ENCODE data around the gene TOR4A.

Gene TOR4A

DNA sequence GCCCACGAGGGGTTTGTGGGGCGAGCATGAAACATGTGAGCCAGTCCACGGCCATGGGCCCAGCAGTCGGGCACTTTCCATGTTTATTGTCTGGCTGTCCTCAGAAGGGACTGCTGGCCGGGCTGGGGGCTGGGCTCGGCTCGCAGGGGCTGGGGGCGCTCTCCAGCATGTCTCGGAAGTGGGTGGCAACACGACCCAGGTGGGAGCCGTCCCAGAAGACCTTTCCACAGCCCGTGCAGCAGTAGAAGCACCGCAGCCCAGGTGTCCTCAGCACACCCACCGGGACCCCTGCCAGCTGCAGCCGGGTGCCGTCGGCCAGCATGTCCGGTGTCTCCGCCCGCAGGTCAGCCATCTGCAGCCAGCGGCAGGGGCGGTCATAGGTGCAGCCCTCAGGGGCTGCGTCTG, 29.3 kb downstream of the TOR4A start:
- no peak for DNase-seq (ENCODE audit: low spot score)

DNA sequence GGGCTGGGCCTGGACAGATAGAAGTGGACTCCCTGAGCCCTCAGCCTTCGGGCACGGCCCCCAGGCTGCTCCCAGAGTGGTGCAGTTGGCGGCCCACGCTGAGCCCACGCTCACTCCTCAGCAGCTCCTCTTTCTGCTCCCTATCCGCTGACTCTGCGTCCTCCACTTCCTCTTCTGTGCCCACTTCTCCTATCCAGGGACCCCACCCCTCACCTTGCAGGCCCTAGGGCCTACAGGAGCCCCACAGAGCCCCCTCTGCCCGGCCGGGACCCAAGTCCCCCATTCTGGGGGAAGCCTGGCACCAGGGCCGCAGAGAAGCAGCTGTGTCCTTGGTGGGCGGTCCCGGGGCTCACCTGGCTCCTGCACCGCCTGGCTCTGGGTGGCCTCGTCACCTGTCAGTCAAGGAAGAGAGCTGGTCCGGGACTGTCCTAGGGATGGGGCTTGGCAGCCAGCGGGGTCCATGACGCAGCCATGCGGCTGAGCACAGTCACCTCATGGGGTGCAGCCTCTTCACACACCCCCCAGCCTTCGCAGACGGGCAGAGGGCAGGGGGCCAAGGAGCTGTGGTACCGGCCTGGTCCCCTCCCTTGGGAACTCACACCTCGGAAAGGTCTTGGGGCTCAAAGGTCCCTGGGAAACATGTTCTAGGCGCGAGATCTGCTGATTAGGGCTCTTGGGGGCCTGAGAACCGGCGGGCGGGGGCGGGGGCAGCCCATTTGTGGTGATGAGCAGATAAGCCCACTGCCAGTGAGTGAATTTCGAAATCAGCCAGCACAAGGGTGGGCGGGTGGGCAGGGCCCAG, 29.9 kb downstream of the TOR4A start:
- no peak for DNase-seq (ENCODE audit: low spot score)

DNA sequence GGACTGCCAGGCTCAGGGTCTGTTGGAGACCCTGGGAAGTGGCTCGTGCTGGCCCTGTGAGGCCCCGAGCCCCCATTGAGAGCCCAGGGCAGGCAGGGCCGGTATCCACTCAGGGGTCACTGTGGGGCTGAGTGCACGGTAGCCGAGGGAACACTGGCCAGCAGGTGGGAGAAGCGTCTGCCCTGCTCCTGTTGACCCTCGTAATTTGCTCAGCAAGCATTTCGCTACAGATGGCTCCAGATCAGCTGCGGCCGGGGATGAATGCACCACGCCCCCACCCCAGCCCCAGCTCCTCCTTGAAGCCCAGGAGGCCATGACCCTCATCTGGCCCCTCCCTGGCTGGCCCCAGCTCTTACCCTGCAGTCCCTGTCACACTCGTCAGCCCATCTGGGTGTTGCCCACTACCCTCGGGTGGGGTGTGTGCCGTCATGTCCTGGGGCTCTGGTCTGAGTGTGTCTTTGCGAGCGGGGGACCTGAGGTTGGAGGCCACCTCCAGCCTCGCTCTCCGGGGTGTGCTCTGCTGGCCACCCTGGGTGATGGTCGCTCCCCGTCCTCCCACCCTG, 30.6 kb downstream of the TOR4A start:
- no peak for DNase-seq (ENCODE audit: low spot score)

DNA sequence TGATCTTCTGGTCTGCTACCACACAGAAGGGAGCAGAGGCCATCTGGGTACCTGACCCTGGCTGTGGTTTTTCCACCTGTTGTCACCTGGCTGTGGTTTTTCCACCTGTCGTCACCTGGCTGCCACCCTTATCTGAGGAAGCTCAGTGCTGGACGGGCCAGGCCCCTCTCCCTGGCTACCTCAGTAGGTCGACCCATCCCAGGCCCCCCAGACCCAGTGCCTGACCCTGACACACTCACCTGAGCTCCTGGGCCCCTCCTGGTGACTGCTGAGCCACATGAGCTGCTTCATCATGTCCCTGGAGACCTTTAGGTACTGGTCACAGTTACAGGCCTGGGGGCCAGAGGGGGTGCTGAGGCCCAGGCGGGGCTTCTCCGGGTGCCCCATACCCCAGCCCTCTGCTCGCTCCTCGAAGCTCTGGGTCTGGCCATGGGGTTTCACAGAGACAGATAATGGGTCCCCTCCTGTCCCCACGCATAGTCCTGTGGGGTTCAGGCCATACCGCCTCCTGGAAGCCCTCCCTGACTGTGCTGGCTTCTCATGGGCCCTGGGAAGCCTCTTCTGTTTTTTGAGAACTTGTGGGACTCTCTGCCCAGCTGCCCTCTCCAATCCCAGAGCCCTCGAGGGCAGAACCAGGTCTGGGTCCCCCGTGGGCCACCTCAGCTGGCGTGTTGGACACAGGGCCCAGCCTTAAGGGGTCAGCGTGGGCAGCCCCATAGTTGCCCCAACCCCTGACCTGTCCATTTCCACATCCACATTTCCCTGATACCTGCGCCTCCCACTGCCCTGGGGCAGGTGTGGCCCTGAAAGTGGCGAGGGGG, 32.1 kb downstream of the TOR4A start:
- no peak for DNase-seq (ENCODE audit: low spot score)

DNA sequence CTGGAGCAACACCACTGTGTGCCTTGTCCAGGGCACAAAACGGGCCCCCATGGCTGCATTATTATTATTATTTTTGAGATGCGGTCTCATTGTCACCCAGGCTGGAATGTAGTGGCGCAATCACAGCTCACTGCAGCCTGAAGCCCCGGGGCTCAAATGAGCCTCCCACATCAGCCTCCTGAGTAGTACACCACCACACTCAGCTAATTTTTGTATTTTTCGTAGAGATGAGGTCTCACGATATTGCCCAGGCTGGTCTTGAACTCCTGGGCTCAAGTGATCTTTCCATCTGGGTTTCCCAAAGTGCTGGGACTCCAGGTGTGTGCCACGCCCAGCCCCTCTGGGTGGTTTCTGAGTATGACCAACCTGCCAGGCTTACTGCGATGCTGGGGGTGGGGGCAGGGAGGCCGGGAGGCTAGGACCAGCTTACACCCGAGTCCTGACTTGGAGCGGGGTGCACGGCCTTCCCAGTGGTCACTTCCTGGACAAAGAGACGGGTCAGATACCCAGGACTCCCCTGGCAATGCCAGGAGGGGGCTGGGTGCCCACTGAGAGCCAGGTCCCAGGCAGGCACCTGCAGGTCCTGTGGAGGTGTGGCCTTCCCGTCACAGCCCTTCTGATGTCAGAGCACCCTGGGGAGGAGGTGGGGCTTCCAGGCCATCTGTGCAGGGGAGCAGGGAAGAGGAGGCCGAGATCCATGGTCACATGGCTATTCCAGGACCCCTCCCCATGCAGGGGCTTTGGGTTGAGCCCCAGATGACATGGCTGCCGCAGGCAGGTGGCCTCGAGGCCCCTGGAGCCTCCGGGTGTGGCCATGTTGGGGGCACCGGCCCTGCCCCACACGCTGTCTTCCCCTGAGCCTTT, 32.9 kb downstream of the TOR4A start:
- no peak for DNase-seq (ENCODE audit: low spot score)

DNA sequence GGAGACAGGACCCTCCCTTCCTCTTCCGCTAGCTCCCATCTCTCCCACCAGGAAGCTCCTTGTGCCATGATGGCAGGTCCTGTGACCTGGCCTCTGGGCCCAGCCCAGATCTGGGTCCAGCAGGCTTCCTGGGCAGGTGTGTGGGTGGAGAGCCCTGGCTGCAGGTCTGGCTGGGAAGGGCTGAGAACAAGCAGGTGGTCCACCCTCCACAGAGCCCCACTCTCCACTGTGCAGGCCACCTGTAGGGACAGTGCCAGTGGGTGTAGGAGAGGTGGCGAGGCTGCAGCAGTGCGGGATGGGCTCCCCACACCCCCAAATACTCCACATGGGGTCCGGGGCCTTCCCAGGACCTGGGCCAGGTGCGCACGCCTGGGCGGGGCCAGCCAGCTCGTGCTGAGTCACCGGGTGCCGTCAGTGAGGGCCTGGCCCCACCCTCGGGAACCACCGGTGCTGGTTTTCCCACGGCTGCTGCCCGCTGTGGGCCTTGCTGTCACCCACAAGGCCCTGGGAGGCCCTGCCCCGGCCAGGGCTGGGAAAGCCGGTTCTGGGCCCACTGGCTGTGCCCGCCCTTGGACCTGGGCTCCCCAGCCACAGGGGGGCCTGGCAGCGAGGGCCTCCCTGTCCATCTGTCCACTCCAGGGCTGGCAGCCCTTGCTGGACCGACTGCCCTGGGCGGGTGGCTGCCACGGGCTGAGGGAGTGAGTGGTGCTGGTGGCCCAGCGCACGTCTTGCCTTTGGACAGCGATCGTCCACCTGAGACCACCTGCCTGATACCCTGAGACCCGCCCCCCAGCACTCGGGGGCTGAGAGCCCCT, 33.9 kb downstream of the TOR4A start:
- DNase-seq (ENCODE audit: low spot score): peak; percentile 88

DNA sequence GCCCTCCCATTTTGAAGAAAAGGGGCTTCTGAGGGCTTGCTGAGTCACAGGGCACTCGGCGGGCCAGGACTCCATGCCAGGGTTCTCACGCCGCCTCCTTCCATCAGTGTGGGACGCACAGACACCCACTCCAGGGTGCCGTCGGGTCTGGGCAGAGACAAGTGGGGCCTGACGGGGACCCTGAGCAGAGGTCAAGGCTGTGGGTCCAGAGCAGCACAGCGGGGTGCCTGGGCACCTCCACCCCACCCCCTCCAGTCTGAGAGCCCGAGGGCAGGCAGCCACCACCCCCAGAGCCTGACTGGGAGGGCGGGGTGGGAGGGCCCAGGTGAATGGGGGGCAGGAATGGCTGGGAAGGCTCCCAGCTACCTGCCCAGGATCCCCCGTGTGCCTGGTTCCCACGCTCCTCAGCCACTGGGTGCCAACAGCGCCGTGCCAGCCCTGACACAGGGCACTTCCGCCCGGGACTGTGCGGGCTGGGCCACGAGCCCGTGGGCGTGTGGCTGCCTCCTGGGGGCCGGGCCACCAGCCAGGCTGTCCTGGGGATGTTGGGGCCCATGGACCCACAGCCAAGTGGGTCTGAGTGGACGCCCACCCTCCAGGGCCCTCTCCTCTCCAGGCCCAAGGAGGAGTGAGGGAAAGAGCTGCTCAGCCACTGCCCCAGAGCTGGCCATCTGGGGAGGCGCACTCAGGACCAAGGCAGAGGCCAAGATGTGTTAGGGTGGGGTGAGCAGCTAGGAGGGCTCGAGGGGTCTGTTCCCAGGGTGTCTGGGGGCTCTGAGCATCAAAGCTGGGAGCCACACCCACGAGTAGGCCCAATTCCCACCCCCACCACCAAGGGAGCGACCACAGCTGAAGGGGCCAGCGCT, 34.7 kb downstream of the TOR4A start:
- DNase-seq (ENCODE audit: low spot score): no peak

DNA sequence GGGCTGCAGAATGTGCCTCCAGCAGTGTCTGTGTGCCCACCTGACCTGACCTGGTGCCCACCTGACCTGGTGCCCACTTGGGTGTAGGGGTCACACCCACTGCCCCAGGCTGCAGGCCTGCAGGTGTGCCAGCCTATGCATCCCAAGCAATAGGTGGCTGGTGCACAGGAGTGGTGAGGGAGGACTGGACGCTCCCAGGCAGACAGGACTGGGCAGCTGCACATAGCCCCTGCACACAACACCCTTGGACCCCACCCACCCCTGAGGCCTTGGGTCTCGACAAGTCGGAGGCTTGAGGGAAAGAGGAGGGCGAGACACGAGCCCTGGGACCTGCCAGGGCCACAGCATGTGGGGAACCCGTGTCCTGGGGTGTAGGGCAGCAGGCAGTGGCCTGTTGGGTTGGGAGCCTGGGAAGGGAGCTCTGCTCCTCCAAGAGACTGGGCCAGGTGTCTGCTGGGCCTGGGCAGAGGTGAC, 35.4 kb downstream of the TOR4A start:
- no peak for DNase-seq (ENCODE audit: low spot score)

DNA sequence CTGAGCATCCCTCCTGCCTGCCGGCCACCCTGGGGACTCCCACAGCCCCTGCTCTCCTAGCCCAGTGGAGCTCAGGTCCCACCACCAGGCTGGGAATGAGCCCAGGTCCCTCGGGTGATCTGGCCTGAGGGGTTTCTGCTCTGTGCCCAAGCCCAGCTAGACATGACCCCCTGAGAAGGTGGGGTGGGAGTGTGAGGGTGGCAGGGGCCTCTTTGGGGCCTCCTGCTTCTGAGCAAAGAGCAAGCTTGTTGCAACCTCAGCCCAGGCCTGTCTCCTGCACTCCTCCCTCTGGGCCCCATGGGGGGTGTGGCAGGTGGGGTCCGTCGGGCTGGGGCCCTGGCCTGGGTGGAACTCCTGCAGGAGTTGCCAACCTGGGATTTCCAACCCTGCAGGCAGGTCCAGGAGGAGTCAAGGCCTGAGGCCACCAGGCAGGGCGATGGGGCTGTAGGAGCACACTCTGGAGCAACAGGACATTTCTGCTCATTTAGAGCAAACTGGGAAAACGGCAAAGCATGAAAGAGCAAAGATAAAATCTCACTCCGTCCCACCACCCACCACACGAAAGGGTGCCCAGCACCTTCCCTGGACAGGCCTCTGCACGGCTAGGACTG, 35.9 kb downstream of the TOR4A start:
- DNase-seq (ENCODE audit: low spot score): no peak

DNA sequence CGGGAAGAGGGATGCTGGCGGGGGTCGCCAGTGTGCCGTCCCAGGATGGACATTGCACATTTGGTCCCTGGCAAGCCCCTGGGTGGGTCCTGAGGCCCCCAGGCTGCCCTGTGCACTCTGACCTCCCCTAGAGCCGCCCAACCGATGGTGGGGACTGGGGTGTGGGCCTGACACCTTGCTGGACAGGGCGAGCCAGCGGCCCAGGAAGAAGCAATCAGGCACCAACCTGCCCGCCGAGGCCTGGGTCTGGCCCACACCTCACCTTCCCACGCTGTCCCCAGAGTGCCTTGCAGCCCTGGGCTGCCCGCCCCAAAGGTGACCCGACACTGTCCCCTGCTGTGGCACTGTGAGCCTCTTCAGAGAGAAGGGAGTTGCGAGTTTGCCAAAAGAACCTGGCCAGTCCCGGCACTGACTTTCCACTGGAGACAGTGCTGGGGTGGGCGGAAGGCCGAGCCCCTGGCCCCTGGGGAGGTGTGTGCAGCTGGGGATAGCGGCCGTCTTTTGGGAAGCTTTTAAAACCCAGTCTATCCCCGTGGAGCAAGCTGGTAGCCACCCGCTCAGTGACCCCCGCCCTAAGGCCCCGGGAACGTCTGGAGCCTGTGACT, 36.5 kb downstream of the TOR4A start:
- no peak for DNase-seq (ENCODE audit: low spot score)

DNA sequence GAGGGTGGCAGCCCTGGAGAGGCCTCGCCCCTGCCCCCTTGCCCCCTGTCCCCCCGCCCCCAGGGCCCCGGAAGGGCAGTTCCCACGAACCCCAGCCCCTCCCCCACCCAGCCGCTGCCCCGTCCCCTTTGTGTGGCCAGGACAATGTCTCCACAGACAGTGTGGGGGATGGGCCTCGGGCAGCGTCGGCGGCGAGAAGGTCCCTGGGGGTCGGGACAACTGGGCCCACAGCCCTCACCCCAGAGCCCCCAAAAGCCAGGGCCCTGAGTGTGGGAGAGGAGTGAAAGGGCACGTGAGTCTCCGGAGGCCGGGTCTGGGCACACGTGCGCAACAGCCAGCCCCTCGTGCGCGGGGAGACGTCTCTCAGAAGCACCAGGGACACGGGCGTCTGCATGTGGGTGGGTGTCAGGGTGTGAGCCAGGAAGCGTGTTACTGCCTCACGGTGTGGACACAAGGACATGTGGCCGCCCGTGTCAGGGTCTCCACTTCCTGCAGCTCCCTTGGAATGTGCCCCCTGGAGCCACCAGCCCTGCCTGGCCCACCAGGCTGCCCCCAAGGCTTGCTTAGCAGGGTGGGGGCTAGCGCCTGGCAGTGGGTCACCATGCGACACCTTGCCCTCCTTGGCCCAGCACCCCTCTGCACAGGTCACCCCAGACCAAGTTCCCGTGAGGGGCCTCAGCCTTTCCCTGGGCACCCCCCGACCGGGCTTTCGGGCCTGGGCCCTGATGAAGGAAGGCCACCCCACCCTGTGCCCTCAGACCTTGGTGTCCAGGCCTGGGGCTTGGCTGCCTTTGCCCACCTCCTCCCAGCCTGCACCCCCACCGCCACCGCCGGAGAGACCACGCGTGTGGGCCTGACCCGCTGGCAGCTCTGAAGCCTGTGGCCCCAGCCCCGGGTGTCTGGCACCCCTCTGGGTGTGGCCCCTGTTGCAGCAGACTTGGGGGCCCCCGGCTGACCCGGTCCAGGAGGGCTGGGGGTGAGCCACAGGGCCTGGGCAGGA, 37.3 kb downstream of the TOR4A start:
- DNase-seq (ENCODE audit: low spot score): no peak

DNA sequence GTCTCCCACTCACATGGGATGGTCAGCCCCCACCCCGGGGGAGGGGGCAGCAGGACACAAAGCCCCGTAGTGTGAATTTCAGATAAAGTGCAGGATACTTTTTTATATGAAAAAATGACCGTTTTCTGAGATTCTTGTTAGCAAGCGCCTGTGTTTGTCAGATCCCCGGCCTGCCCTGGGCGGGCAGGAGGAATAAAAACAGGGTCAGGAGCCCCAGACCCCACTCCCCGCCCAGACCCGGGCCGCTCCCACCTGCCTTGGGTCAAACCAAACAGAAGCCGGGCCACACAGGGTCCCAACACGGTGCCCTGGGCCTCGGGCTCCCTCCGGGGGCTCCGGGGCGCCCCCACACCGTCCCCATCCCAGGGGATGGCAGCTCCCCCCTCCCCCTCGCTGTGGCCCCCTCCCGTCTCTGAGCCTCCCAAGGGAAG, 38.1 kb downstream of the TOR4A start:
- DNase-seq (ENCODE audit: low spot score): no peak

DNA sequence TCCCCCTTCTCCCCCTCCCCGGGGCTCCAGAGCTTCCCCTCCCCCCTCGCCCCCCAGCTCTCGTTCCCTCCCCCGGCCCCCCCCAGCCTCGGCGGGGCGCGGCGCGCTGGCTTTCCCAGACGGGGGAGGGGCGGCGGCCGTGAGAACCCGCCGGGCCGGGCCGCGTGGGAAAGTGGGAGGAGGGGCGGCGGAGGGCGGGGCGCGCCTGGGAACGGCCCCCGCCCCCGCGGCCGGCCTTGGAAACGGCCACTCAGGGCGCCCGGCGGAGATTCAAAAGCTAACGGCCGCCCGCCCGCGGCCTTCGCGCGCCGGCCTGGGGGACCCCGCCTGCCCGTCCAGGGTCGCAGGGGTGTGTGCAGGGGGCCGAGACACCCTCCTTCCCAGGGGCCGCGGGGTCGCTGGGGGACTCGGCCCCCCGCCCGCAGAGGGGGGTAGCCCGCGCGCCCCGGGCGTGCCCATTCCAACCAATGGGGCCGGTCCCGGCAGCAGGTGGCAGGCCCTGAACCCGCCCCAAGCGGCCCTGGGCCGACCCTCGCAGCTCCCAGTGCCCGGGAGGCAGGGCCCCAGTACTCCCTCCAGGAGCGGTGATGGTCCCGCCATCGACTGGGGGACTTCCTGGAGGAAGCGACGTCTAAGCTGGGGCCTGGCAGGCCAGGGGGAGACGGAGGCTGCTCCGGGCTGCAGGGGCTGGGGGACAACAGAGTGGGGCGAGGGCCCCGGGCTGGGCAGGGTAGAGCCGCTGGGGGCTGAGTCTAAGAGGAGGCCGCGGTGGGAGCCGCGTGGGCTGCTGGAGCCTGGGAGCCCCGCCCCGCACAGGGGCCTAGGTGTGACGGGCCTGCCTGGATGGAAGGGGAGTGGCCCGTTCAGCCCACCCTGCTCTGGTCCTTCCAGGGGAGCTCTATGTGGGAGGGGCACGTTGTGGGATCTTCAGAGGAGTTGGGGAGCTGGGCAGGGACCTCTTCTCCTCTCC, 38.8 kb downstream of the TOR4A start:
- DNase-seq (ENCODE audit: low spot score): peak; percentile 33

DNA sequence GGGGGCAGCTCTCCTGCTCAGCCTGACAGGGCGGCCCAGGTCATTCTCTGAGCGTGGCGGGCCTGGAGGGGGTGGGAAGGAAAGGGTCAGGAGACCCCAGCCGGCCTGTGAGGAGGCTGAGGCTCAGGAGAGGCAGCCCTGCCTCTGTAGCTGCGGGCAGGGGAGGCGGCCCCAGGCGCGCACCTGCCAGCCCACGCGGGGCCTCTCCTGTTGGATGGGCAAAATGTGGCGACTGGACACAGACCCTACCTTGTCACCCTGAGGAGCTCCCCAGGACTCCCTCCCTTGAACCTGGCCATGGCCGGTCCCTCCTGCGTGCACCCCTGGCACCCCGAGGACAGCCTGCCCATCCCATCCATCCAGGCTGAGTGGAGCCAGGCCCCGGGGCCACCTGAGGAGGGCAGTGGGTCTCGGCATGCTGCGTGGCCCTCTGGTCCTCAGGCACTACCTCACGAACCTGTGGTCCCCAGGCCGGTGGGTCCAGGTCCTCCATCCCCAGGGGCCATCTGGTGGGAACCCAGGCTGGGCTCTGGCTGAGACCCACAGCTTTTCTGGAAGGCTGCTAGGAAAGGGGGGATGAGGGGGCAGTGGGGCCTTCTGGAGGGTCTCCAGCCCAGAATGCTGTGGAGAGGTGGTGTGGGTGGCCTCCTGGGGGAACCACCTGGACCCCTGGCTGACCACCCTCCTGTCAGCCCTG, 39.6 kb downstream of the TOR4A start:
- no peak for DNase-seq (ENCODE audit: low spot score)

DNA sequence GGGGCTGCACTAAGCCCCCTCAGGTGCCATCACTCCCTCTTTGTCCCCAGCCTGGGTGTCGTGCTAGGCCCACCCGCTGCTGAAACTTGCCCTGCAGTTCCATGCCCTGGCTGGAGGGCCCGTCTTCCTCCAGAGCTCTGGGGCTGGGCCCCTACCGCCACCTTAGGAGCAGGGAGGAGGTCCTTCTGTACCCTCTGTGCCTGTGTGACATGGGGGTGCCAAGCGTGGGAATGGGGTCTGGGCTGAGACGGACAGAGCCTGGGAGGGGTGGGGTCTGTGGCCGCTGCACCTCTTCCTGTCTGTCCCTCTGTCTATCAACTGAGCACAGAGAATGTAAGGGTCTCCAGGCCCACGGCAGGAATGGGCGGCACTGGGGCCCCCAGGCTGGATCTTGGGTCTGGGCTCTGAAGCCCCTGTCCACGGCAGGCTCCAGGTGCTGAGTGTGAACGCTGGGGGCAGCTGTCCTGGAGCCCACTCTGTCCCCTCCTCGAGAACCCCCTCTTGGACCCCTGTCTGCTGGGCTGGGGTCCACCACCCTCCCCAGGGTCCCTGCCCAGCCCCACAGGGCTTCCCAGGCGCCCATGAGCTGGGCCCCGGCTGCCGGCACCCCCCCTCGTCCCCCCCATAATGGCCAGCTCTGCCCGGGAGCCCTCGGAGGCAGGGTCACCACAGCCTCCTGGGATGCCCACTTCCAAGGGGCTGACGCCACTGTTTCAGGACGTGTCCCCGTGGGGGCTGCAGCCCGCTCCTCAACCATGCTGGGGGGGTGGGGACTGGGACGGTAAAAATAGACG, 40.4 kb downstream of the TOR4A start:
- DNase-seq (ENCODE audit: low spot score): no peak

All from LoVo (cell line).